Keratinocyte (primary cell): Measurements from ENCODE around the gene BRAT1. TPM values are rescaled to one million over a fixed set of nuclear protein-coding genes. Genes with fewer than 3 reads are reported as not detected.
"Not testable (repeated sequence)": the region's sequence is repeated elsewhere in the genome, so short reads cannot be mapped to it uniquely, and the experiment has no call there.

Experiments
- DNase-seq: peaks from one replicate; pipeline ENCODE4 v3.0.0-alpha.2; 2011; ENCODE audit warnings: low read depth, missing footprints, low spot score
- FAIRE-seq: peaks from 2 replicates; lab custom pipeline; 2011; peaks lifted over from hg19 to GRCh38; lab: Jason Lieb, UNC
- H2AFZ ChIP-seq: 2 replicates; pipeline ENCODE4 v1.6.0; 2012; ENCODE audit warnings: low read length, control low read depth, inconsistent platforms; ENCODE audit not compliant: control insufficient read depth
- H3K27ac ChIP-seq: 2 replicates; pipeline ENCODE4 v1.5.1; 2011; ENCODE audit warnings: low read length; ENCODE audit not compliant: control insufficient read depth, insufficient read depth
- H3K27me3 ChIP-seq: 3 replicates; pipeline ENCODE4 v1.6.0; 2011; ENCODE audit warnings: low read length; ENCODE audit not compliant: control insufficient read depth, insufficient read depth; ENCODE audit errors: extremely low read depth
- H3K36me3 ChIP-seq, 2 experiments: 2 replicates in 1 of 2; 3 replicates in 1 of 2; pipeline ENCODE4 v1.5.1; 2011; ENCODE audit warnings: low read length in 2 of 2, mild to moderate bottlenecking in 1 of 2; ENCODE audit not compliant: control insufficient read depth in 2 of 2, insufficient read depth in 2 of 2; ENCODE audit errors: extremely low read depth in 1 of 2
- H3K4me1 ChIP-seq: 3 replicates; pipeline ENCODE4 v1.5.1; 2011; ENCODE audit warnings: low read length; ENCODE audit not compliant: control insufficient read depth, insufficient read depth; ENCODE audit errors: extremely low read depth
- H3K4me2 ChIP-seq: 3 replicates; pipeline ENCODE4 v1.6.0; 2011; ENCODE audit warnings: low read depth, low read length; ENCODE audit not compliant: control insufficient read depth, insufficient read depth; ENCODE audit errors: extremely low read depth
- H3K4me3 ChIP-seq, 3 experiments: fragments of 200-600 bp in 1 of 3; sonication (generic) in 1 of 3; 2 replicates in 2 of 3; 3 replicates in 1 of 3; pipeline ENCODE4 v1.5.1; 2011 to 2016; ENCODE audit warnings: low read length in 3 of 3, mild to moderate bottlenecking in 3 of 3, control low read depth in 2 of 3, inconsistent platforms in 1 of 3, low read depth in 1 of 3, mixed read lengths in 1 of 3, mixed run types in 1 of 3, moderate library complexity in 1 of 3; ENCODE audit not compliant: control insufficient read depth in 2 of 3, insufficient read depth in 2 of 3; ENCODE audit errors: extremely low read depth in 1 of 3
- H3K79me2 ChIP-seq: 2 replicates; pipeline ENCODE4 v1.6.0; 2012; ENCODE audit warnings: low read length; ENCODE audit not compliant: control insufficient read depth, insufficient read depth
- H3K9ac ChIP-seq: 3 replicates; pipeline ENCODE4 v1.6.0; 2011; ENCODE audit warnings: low read length; ENCODE audit not compliant: control insufficient read depth, insufficient read depth; ENCODE audit errors: extremely low read depth
- H3K9me1 ChIP-seq: 3 replicates; pipeline ENCODE4 v1.6.0; 2011; ENCODE audit warnings: low read length; ENCODE audit not compliant: control insufficient read depth, insufficient read depth; ENCODE audit errors: extremely low read depth
- H3K9me3 ChIP-seq: 2 replicates; pipeline ENCODE4 v1.5.1; 2012; ENCODE audit warnings: low read depth, low read length; ENCODE audit not compliant: control insufficient read depth
- H4K20me1 ChIP-seq: 3 replicates; pipeline ENCODE4 v1.6.0; 2011; ENCODE audit warnings: low read length; ENCODE audit not compliant: control insufficient read depth, insufficient read depth; ENCODE audit errors: extremely low read depth
- dilution Hi-C: fragments of 300-500 bp; cut with MboI; formaldehyde crosslinking; loops from one replicate; pipeline ENCODE4 v1.7.0; 2020; ENCODE audit warnings: low sequenced_read_pairs; ENCODE audit not compliant: extremely low pct_ligation_motif_present
- polyA plus RNA-seq, 5 experiments: library from polyadenylated mRNA; depleted of rRNA in 3 of 5; stranded (reverse) in 3 of 5; stranded (forward) in 1 of 5; unstranded in 1 of 5; fragments of >200 nt; gene quantifications; 1 replicate in 1 of 5; 2 replicates in 3 of 5; 3 replicates in 1 of 5; pipeline versions ENCODE4 v1.2.1 to v1.2.3, GENCODE V29; 2011 to 2012; ENCODE audit warnings: missing spikeins in 2 of 5, low read depth in 1 of 5, low replicate concordance in 1 of 5

BRAT1 gene
- polyA plus RNA-seq, 1 donor (not counting 4 experiments of a cell fraction or from before 2014, with no cell fraction given) = 6.4 TPM

DNA sequence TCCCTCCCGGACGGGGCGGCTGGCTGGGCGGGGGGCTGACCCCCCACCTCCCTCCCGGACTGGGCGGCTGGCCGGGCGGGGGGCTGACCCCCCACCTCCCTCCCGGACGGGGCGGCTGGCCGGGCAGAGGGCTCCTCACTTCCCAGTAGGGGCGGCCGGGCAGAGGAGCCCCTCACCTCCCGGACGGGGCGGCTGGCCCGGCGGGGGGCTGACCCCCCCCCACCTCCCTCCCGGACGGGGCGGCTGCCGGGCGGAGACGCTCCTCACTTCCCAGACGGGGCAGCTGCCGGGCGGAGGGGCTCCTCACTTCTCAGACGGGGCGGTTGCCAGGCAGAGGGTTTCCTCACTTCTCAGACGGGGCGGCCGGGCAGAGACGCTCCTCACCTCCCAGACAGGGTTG, 21.1 kb downstream of the BRAT1 start:
- H3K27ac ChIP-seq, H3K4me3 ChIP-seq, dilution Hi-C loops, H3K27me3 ChIP-seq, H3K36me3 ChIP-seq, FAIRE-seq, DNase-seq, H2AFZ ChIP-seq, H3K9me1 ChIP-seq, H3K79me2 ChIP-seq, H3K9ac ChIP-seq, H3K9me3 ChIP-seq, H4K20me1 ChIP-seq, H3K4me2 ChIP-seq: not testable (repeated sequence)
- peaks cover 20% of the 10 kb centered on the region for H3K4me1 ChIP-seq

DNA sequence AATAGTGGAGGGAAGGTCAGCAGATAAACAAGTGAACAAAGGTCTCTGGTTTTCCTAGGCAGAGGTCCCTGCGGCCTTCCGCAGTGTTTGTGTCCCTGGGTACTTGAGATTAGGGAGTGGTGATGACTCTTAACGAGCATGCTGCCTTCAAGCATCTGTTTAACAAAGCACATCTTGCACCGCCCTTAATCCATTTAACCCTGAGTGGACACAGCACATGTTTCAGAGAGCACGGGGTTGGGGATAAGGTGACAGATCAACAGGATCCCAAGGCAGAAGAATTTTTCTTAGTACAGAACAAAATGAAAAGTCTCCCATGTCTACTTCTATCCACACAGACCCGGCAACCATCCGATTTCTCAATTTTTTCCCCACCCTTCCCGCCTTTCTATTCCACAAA, 21.8 kb downstream of the BRAT1 start:
- H3K4me1 ChIP-seq = peaks cover 27% of the 10 kb centered on the region
- H3K9me1 ChIP-seq, H3K9me3 ChIP-seq, H3K4me2 ChIP-seq, H3K79me2 ChIP-seq, H3K27ac ChIP-seq, H4K20me1 ChIP-seq, FAIRE-seq, DNase-seq, H3K27me3 ChIP-seq, H2AFZ ChIP-seq, H3K36me3 ChIP-seq, H3K9ac ChIP-seq, H3K4me3 ChIP-seq, dilution Hi-C loops: not testable (repeated sequence)

DNA sequence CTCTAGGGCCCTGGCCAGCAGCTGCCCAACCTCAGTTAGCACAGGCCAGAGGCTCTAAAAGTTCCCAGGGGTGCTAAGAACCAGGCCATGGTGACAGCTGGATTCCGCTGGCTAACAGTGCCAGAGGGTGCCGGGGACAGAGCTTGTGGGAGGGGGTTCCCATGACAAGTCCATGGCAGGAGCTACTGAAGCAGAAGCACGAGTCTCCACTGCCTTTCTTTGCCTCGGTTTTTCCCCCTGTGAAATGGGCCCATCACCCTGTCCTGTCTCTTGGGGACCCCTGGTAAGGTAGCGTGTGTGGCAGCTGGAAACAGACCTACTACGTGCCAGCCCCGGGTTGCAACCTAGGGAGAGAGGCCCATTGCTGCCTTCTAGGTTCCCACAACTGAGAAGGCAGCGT, 22.5 kb downstream of the BRAT1 start:
- DNase-seq, FAIRE-seq, H3K27me3 ChIP-seq, H3K79me2 ChIP-seq, H3K27ac ChIP-seq, H3K4me2 ChIP-seq, H3K36me3 ChIP-seq, H3K9ac ChIP-seq, dilution Hi-C loops, H3K9me1 ChIP-seq, H3K9me3 ChIP-seq, H4K20me1 ChIP-seq, H3K4me3 ChIP-seq, H2AFZ ChIP-seq: not testable (repeated sequence)
- peaks cover 33% of the 10 kb centered on the region for H3K4me1 ChIP-seq

DNA sequence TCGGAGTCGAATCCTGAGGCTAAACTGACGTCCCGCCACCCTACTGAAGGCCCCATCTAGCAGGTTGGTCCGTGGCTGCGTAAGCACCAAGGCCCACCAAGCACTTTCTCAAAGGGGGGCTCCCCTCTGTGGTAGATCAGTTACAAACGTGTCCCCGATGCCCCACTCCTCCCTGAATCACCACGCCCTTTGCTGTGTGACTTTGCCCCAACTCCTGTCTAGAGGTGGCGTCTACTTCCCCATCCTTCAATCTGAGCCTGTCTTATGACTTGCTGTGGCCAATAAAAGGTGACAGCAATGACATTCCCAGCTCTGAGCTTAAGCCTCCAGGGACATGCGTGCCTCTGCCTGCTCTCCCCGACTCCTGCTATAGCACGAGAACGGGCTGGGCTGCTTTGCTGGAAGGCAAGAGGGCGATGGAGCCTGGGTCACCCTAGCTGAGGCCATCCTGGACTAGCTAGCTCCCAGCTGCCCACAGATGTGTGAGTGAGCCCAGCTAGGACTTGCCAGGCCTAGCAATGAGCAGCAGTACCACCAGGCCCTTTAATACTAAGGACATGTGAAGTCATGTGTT, 23.0 kb downstream of the BRAT1 start:
- H3K9me3 ChIP-seq, H3K9me1 ChIP-seq, H2AFZ ChIP-seq, H3K79me2 ChIP-seq, H3K36me3 ChIP-seq, FAIRE-seq, H3K27ac ChIP-seq, H4K20me1 ChIP-seq, DNase-seq, H3K4me2 ChIP-seq, H3K9ac ChIP-seq, dilution Hi-C loops, H3K4me3 ChIP-seq, H3K27me3 ChIP-seq: not testable (repeated sequence)
- H3K4me1 ChIP-seq = peaks cover 37% of the 10 kb centered on the region

DNA sequence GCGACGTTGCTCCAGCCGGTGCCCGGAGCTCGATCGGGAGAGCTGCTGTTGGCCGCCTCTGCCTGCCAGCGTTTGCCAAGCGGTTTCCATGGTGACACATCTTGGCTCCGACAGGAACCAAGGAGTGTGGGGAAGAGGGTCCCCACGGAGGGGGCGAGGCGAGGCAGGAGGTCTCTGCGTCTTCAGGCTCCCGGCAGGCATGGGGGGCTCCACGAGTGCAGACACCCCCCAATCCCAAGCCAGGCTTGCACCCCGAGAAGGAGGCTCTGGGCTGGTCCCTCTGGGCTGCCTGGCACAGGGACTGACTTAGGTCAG, 23.6 kb downstream of the BRAT1 start:
- H2AFZ ChIP-seq, H3K27me3 ChIP-seq, dilution Hi-C loops, H3K36me3 ChIP-seq, H4K20me1 ChIP-seq, H3K9me1 ChIP-seq, H3K4me3 ChIP-seq, H3K9me3 ChIP-seq, FAIRE-seq, H3K4me2 ChIP-seq, H3K27ac ChIP-seq, DNase-seq, H3K79me2 ChIP-seq, H3K9ac ChIP-seq: not testable (repeated sequence)
- peaks cover 41% of the 10 kb centered on the region for H3K4me1 ChIP-seq
